Neural cell (in vitro differentiated cells): Measurements from ENCODE around the gene RCHY1.

Experiments
- EP300 ChIP-seq: fragments of 450-650 bp; conservative IDR thresholded peaks from 2 replicates; pipeline ENCODE4 v1.6.1; 2014; ENCODE audit warnings: antibody characterized with exemption, mild to moderate bottlenecking, moderate library complexity; ENCODE audit not compliant: poor library complexity, severe bottlenecking
- EZH2 ChIP-seq: fragments of 200-600, 300-800 bp; shearing (Covaris generic), sonication (generic); IDR thresholded peaks from 2 replicates; pipeline ENCODE4 v1.6.1; 2014; ENCODE audit warnings: antibody characterized with exemption, low read length, borderline replicate concordance, mild to moderate bottlenecking; ENCODE audit not compliant: insufficient read depth, poor library complexity, severe bottlenecking
- POLR2AphosphoS5 ChIP-seq: IDR thresholded peaks from 2 replicates; pipeline ENCODE4 v1.6.1; 2012
- RAD21 ChIP-seq: fragments of 450-650 bp; conservative IDR thresholded peaks from 2 replicates; pipeline ENCODE4 v1.6.1; 2014; ENCODE audit warnings: antibody characterized with exemption, mild to moderate bottlenecking, moderate library complexity
- TF ChIP-seq, protein P1 (sequence below): fragments of 450-650 bp; IDR thresholded peaks from 2 replicates; pipeline ENCODE4 v1.5.1; 2014; ENCODE audit warnings: antibody characterized with exemption, mild to moderate bottlenecking, moderate library complexity; ENCODE audit not compliant: poor library complexity, severe bottlenecking

DNA sequence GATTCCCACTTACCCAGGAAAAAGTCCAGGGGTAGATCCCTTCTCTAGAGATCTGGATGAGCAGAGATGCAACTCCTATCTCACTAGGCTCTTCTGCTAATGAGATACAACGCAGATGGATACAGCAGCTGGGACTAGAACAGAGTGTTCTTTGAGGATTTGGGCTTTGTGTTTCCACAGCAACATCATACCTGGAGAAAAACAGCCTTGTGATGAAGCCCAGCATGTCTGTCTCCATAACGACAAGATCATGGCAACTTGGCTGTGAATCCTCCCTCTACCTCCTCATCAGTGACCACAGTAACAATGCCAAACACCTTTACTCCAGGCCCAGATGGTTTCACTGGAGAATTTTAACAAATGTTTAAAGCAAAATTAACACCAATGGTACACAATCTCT lies 80.1 kb downstream of the RCHY1 start:
- TF ChIP-seq, protein P1, sequence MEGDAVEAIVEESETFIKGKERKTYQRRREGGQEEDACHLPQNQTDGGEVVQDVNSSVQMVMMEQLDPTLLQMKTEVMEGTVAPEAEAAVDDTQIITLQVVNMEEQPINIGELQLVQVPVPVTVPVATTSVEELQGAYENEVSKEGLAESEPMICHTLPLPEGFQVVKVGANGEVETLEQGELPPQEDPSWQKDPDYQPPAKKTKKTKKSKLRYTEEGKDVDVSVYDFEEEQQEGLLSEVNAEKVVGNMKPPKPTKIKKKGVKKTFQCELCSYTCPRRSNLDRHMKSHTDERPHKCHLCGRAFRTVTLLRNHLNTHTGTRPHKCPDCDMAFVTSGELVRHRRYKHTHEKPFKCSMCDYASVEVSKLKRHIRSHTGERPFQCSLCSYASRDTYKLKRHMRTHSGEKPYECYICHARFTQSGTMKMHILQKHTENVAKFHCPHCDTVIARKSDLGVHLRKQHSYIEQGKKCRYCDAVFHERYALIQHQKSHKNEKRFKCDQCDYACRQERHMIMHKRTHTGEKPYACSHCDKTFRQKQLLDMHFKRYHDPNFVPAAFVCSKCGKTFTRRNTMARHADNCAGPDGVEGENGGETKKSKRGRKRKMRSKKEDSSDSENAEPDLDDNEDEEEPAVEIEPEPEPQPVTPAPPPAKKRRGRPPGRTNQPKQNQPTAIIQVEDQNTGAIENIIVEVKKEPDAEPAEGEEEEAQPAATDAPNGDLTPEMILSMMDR: no peak
- no peak for TF ChIP-seq EZH2
- TF ChIP-seq EP300: no peak
- no peak for TF ChIP-seq RAD21
- no peak for TF ChIP-seq POLR2AphosphoS5
